ENCODE measurements around the gene HIF1A.
"Not testable (repeated sequence)": the region's sequence is repeated elsewhere in the genome, so short reads cannot be mapped to it uniquely, and the experiment has no call there.

The HIF1A gene

DNA sequence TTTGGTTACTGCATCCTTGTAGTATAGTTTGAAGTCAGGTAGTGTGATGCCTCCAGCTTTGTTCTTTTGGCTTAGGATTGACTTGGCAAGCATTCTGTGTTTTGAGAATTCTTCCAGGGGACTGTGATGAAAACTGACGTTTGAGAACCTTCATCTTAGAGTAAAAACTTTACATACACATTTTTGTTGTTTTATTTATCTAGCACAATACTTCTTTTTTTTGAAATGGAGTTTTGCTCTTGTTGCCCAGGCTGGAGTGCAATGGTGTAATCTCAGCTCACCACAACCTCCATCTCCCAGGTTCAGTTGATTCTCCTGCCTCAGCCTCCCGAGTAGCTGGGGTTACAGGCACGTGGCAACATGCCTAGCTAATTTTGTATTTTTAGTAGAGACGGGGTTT, 13.4 kb downstream of the HIF1A start:
- not testable (repeated sequence) for H3K9ac ChIP-seq (ENCODE audit: low read depth, low read length); H3K27ac ChIP-seq (ENCODE audit: low read depth, low read length); H3K27me3 ChIP-seq (ENCODE audit: control insufficient read depth, insufficient read depth, low read length); H3K4me3 ChIP-seq (ENCODE audit: low read depth, low read length); H3K36me3 ChIP-seq (ENCODE audit: control insufficient read depth, insufficient read depth, low read length); H3K9me3 ChIP-seq (ENCODE audit: control insufficient read depth, insufficient read depth, low read length)
- H3K4me1 ChIP-seq (ENCODE audit: control insufficient read depth, insufficient read depth, low read length): peaks cover 41% of the 10 kb centered on the region

DNA sequence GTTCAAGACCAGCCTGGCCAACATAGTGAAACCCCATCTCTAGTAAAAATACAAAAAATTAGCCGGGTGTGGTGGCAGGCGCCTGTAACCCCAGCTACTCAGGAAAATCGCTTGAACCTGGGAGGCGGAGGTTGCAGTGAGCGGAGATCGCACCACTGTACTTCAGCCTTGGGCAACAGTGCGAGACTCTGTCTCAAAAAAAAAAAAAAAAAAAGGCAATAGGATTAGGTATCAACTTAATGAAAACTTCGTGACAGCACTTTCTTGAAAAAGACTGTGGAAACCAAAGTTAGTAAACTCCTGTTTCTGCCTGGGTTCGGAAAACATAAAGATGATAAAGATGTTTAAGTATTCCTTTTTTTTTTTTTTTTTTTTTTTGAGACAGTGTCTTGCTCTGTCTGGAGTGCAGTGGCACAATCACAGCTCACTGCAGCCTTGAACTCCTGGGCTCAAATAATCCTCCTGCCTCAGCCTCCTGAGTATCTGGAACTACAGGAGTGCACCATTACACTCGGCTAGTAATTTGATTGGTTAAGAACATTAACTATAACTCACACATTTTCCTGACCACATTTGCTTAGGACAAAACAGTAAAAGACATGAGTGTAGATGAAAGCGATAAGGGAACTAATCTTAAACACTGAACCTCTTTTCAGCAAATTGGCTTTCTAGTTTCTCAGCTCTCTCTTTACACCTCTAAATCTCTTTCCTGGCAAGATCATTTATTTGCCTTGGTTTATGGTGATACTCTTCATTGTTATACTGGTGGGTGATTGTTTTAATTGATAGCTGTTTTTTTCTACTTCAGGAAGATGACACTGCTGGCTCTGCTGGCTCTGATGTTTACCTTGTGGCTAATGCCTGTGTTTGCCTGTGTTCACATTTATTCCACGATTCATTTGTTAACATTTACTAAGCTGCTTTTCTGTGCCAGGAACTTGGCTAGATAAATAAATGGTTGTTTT, 15.8 kb downstream of the HIF1A start:
- H3K9me3 ChIP-seq (ENCODE audit: control insufficient read depth, insufficient read depth, low read length): no peaks in the 10 kb centered on the region
- no peak overlapping the region; the same call in 1 of the 2 replicates for H3K4me3 ChIP-seq (ENCODE audit: low read depth, low read length)
- no peaks in the 10 kb centered on the region for H3K27me3 ChIP-seq (ENCODE audit: control insufficient read depth, insufficient read depth, low read length)
- peaks cover 45% of the 10 kb centered on the region for H3K4me1 ChIP-seq (ENCODE audit: control insufficient read depth, insufficient read depth, low read length)
- no peaks in the 10 kb centered on the region for H3K36me3 ChIP-seq (ENCODE audit: control insufficient read depth, insufficient read depth, low read length)
- no peak overlapping the region for H3K9ac ChIP-seq (ENCODE audit: low read depth, low read length)
- H3K27ac ChIP-seq (ENCODE audit: low read depth, low read length): no peak overlapping the region

DNA sequence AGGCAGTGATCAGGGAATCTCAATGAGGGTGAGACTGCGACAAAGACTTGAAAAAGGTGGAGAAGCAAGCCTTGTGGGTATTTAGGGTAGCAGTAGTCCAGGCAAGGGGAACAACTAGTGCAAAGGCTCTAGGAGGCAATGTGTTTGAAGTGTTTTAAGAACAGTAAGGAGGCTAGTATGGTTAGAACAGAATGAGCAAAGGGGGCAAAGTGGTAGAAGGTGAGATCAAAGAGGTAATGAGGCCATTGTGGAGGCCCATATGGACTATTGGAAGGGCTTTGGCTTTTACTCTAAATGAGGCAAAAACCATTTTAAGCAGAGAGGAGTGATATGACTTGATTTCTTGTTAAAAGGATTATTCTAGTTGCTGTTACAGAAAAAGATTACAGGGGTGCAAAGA, 16.8 kb downstream of the HIF1A start:
- Histone ChIP-seq H3K9me3 (ENCODE audit: control insufficient read depth, insufficient read depth, low read length) (no peaks in the 10 kb centered on the region), H3K36me3 (ENCODE audit: control insufficient read depth, insufficient read depth, low read length) (no peaks in the 10 kb centered on the region), H3K4me1 (ENCODE audit: control insufficient read depth, insufficient read depth, low read length) (peaks cover 55% of the 10 kb centered on the region), H3K27ac (ENCODE audit: low read depth, low read length) (no peak overlapping the region), H3K4me3 (ENCODE audit: low read depth, low read length) (no peak overlapping the region), H3K9ac (ENCODE audit: low read depth, low read length) (no peak overlapping the region), H3K27me3 (ENCODE audit: control insufficient read depth, insufficient read depth, low read length) (no peaks in the 10 kb centered on the region)

DNA sequence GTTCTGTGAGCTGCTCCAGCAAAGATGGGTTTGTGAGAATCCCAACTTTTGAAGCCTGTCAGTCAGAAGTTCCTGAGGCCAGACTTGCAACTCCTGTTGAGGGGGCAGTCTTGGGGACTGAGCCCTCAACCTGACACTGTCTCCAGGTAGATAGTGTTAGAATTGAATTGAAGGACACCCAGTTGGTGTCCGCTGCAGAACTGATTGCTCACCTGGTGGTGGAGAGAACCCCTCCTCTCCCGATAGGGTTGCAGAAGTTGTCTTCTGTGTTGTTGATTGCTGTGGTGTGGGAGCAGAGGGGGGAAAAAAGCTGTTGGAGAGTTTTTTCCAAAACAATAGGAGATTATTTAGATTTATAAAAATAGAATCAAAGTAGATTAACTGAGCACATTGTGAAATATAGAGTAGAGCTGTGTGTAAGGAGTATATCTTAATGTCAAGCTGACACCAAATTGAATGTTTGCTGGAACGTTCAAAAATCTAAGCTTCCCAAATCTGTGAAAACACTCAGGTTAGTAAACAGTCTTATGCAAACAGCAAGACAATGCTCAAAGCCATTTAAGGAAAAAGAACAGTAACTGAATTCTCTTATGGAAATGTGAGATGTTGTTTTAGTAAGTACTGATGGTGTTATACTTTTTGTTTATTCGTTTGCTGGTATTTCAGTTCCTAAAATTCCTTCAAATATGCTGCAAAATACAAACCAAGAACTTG, 18.6 kb downstream of the HIF1A start:
- peaks cover 67% of the 10 kb centered on the region for H3K4me1 ChIP-seq (ENCODE audit: control insufficient read depth, insufficient read depth, low read length)
- H3K27me3 ChIP-seq (ENCODE audit: control insufficient read depth, insufficient read depth, low read length): no peaks in the 10 kb centered on the region
- peak overlapping the region; percentile 16 for H3K27ac ChIP-seq (ENCODE audit: low read depth, low read length)
- H3K9ac ChIP-seq (ENCODE audit: low read depth, low read length): no peak overlapping the region
- no peaks in the 10 kb centered on the region for H3K36me3 ChIP-seq (ENCODE audit: control insufficient read depth, insufficient read depth, low read length)
- no peak overlapping the region for H3K4me3 ChIP-seq (ENCODE audit: low read depth, low read length)
- H3K9me3 ChIP-seq (ENCODE audit: control insufficient read depth, insufficient read depth, low read length): no peaks in the 10 kb centered on the region

DNA sequence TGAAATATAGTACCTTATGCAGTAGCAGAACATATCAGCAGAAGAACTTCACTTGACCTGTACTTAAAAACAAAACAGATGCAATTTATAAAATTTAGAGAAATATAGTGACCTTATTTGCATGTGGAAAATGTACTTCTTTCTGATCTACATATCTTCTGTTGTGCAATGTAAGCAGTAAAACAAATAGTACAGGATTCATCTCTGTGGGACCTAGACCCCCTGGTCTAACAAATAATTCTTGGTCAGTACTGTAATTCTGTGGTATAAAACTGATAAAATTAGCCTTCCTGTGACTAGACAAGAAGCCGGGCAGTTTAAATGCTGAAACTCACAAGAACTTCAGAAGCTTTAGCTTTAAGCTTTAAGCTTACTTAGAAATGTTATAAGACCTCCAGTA, 21.6 kb downstream of the HIF1A start:
- Histone ChIP-seq H3K27ac (ENCODE audit: low read depth, low read length) (no peak overlapping the region), H3K4me3 (ENCODE audit: low read depth, low read length) (no peak overlapping the region), H3K4me1 (ENCODE audit: control insufficient read depth, insufficient read depth, low read length) (peaks cover 72% of the 10 kb centered on the region), H3K9me3 (ENCODE audit: control insufficient read depth, insufficient read depth, low read length) (no peaks in the 10 kb centered on the region), H3K9ac (ENCODE audit: low read depth, low read length) (no peak overlapping the region), H3K27me3 (ENCODE audit: control insufficient read depth, insufficient read depth, low read length) (no peaks in the 10 kb centered on the region), H3K36me3 (ENCODE audit: control insufficient read depth, insufficient read depth, low read length) (peaks cover 16% of the 10 kb centered on the region)

DNA sequence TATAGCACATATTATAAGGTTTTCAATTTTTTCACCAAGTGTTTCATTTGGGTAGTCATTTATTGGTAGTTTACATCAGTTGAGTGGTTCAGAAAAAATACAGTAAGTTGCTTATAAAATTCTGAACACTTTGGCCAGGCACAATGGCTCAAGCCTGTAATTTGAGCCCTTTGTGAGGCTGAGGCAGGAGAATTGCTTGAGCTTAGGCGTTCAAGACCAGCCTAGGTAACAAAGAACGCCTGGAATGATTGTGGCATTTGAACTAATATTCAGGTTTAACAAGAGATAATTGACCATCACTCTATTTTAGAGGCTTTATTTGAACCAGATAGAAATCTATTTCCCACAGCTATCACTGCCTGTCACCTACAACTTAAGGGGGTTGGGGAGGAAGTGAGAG, 22.7 kb downstream of the HIF1A start:
- Histone ChIP-seq H3K9me3 (ENCODE audit: control insufficient read depth, insufficient read depth, low read length) (no peaks in the 10 kb centered on the region), H3K4me3 (ENCODE audit: low read depth, low read length) (no peak overlapping the region), H3K4me1 (ENCODE audit: control insufficient read depth, insufficient read depth, low read length) (peaks cover 61% of the 10 kb centered on the region), H3K36me3 (ENCODE audit: control insufficient read depth, insufficient read depth, low read length) (peaks cover 27% of the 10 kb centered on the region), H3K27ac (ENCODE audit: low read depth, low read length) (no peak overlapping the region), H3K27me3 (ENCODE audit: control insufficient read depth, insufficient read depth, low read length) (no peaks in the 10 kb centered on the region), H3K9ac (ENCODE audit: low read depth, low read length) (no peak overlapping the region)

DNA sequence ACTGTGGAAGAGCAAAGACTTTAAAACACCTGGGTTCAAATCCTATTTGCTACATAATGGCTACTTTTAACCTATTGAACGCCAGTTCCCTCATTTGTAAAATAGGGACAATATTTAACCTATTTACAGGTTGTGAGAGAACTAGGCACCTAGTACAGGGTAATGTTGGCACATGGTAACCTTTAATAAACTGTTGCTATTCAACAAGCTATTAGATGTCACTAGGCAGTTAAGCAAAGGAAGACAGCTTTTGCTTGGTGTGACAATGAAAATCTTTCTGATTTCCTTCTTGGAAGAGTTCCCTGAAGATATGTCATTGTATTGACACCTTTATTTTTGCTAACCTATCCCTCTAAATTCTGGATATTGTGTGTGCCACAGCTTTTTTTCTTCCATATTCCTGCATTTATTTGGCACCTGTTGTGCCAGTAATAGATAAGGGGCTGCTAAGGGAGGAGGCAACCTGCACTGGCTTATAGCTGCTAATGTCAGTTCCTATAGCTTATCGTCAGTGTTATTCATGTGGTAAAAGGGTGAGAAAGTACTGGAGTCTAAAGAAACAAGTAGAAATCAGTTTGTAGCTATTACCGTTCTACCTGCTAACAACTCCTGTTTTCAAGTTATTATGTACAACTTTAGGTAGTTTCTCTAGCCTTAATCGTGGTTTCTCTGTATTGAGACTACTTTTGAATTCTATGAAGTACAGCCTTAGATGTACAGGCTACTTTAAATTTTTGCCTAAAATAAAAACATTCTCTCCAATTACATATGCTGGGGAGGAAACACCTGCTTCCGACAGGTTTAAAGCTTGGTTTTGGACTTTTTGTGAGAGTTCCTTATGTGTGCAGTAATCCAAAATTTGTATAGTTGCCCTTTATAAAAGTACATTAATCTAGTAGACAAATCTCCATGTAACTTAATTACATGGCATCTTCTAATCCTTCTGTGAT, 24.3 kb downstream of the HIF1A start:
- no peak overlapping the region for H3K9ac ChIP-seq (ENCODE audit: low read depth, low read length)
- H3K4me3 ChIP-seq (ENCODE audit: low read depth, low read length): no peak overlapping the region
- no peaks in the 10 kb centered on the region for H3K27me3 ChIP-seq (ENCODE audit: control insufficient read depth, insufficient read depth, low read length)
- H3K4me1 ChIP-seq (ENCODE audit: control insufficient read depth, insufficient read depth, low read length): peaks cover 46% of the 10 kb centered on the region
- no peaks in the 10 kb centered on the region for H3K9me3 ChIP-seq (ENCODE audit: control insufficient read depth, insufficient read depth, low read length)
- peaks cover 43% of the 10 kb centered on the region for H3K36me3 ChIP-seq (ENCODE audit: control insufficient read depth, insufficient read depth, low read length)
- H3K27ac ChIP-seq (ENCODE audit: low read depth, low read length): no peak overlapping the region

DNA sequence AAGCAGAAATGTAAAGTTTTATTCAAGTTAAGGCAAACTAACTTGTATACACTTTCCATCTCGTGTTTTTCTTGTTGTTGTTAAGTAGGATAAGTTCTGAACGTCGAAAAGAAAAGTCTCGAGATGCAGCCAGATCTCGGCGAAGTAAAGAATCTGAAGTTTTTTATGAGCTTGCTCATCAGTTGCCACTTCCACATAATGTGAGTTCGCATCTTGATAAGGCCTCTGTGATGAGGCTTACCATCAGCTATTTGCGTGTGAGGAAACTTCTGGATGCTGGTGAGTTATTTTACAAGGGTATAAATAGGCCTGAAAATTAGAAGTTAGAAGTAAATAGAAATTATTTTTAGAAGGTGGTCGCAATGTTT, 25.0 kb downstream of the HIF1A start:
- Histone ChIP-seq H3K4me1 (ENCODE audit: control insufficient read depth, insufficient read depth, low read length) (peaks cover 42% of the 10 kb centered on the region), H3K27me3 (ENCODE audit: control insufficient read depth, insufficient read depth, low read length) (no peaks in the 10 kb centered on the region), H3K36me3 (ENCODE audit: control insufficient read depth, insufficient read depth, low read length) (peaks cover 49% of the 10 kb centered on the region), H3K9me3 (ENCODE audit: control insufficient read depth, insufficient read depth, low read length) (no peaks in the 10 kb centered on the region), H3K9ac (ENCODE audit: low read depth, low read length) (no peak overlapping the region), H3K27ac (ENCODE audit: low read depth, low read length) (no peak overlapping the region), H3K4me3 (ENCODE audit: low read depth, low read length) (no peak overlapping the region)

DNA sequence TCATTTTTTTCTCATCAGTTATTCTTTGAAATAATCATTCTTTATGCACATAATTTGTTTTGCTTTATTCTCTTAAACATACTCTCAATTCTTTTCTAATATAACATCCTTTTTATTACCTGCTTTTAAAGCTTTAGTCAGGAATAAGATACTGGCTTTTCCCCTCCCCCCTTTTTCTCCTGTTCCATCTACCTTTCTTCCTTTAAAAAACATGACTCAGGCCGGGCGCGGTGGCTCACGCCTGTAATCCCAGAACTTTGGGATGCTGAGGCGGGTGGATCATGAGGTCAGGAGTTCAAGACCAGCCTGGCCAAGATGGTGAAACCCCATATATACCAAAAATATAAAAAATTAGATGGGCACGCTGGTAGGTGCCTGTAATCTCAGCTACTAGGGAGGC, 25.4 kb downstream of the HIF1A start:
- H3K36me3 ChIP-seq (ENCODE audit: control insufficient read depth, insufficient read depth, low read length): peaks cover 54% of the 10 kb centered on the region
- no peak overlapping the region for H3K27ac ChIP-seq (ENCODE audit: low read depth, low read length)

DNA sequence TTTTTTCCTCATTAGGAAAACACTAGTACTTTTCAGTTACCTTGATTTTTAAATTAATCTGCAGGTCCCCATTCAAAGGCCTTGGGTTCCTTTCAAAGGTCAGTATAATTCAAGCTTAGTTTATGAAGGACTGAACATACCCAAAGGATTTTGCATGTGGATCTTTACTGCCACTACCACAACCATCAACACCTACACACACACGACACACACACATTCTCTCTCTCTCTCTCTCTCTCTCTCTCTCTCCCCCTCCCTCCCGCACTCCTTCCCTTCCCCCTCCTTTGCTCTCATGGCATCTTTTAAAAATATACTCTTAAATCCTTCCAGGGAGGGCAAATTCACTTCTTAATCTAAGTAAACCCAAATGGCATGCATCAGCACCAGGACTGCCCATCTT, 28.8 kb downstream of the HIF1A start:
- no peak overlapping the region for H3K9ac ChIP-seq (ENCODE audit: low read depth, low read length)
- H3K27me3 ChIP-seq (ENCODE audit: control insufficient read depth, insufficient read depth, low read length): no peaks in the 10 kb centered on the region
- peaks cover 87% of the 10 kb centered on the region for H3K36me3 ChIP-seq (ENCODE audit: control insufficient read depth, insufficient read depth, low read length)
- H3K4me1 ChIP-seq (ENCODE audit: control insufficient read depth, insufficient read depth, low read length): peaks cover 11% of the 10 kb centered on the region
- no peak overlapping the region for H3K27ac ChIP-seq (ENCODE audit: low read depth, low read length)
- no peak overlapping the region for H3K4me3 ChIP-seq (ENCODE audit: low read depth, low read length)
- H3K9me3 ChIP-seq (ENCODE audit: control insufficient read depth, insufficient read depth, low read length): no peaks in the 10 kb centered on the region

More for the DNA sequence above, 25.4 kb downstream of the HIF1A start:
- no peaks in the 10 kb centered on the region for H3K27me3 ChIP-seq (ENCODE audit: control insufficient read depth, insufficient read depth, low read length)
- H3K4me3 ChIP-seq (ENCODE audit: low read depth, low read length): no peak overlapping the region
- no peaks in the 10 kb centered on the region for H3K9me3 ChIP-seq (ENCODE audit: control insufficient read depth, insufficient read depth, low read length)
- H3K4me1 ChIP-seq (ENCODE audit: control insufficient read depth, insufficient read depth, low read length): peaks cover 38% of the 10 kb centered on the region
- no peak overlapping the region for H3K9ac ChIP-seq (ENCODE audit: low read depth, low read length)
